ENCODE results near the gene MYCN.

MYCN gene

DNA sequence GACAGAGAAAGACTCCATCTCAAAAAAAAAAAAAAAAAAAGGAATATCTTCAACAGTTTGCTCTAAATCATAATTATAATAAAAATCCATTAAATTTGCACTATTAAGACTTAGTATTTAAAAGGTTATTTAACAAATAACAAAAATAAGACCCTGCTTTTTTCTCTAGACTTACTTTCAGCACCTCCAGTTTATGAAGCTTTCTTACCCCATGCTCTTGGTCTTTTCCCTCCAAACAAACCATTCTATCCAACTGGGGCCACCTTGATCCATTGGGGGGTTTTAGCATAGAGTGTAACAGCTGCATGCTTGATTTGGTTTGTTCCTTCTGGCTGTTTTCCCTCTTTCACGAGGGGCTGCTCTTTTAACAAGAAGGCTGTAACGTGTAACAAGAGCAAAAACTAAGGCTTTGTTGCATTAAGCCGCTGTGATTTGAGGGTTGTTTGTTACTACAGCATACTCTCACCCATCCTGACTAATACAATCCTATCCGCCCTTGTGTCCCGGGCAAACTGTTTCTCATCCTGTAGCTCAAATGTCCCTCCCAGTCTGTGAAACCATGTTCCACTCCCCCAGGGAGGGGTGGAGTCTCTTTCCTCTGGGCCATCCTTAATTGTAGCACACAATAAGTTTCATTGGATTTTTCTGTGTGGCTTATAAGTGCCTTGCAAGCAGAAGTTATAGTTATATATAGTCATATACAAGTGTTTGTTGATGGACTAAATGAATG is 9.6 kb upstream of the MYCN start:
- no peak for DNase-seq

DNA sequence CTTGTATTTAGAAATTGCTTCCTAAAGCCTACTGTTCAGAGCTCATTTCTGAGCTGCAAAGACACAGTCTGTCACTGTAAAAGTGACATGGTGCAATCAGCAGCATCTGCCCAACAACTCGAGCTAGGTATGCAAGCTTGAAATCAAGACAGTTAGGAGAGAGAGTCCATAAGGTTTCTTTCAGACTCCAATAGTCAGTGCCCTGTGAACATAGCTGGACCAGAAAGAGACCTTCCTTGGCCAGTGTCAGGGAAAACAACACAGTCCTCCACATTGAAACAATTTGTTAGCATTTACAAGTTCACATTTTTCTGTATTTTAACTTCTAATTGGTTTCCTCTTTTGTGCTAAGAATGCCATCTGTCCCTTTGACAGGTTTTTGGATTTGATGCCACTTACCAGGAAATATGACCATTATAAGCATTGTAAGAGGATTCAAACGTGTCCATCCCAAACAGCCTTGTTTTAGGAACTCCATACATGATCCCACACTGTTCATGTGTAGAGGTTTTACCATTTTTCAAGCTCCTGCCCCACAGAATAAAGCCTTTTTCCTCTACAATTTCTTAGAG is 8.9 kb upstream of the MYCN start:
- no peak for DNase-seq

DNA sequence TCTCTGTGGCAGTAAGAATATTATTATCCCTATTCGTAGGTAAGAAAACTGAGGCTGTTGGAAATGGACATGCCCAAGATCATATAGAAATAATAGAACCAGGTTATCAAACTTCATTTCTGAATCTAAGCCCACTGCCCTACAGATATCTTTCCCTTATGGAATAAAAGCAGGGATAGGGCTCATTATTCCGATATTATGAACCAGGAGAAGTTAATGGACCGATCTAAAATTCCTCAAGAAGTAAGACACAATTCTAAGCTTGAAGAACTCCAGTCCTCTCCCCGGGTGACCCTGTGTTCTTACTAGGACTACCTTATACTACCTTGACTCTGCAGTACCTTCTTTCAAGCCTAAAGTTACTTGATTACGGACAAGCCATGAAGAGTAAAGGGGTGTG is 8.4 kb upstream of the MYCN start:
- DNase-seq, result no peak

DNA sequence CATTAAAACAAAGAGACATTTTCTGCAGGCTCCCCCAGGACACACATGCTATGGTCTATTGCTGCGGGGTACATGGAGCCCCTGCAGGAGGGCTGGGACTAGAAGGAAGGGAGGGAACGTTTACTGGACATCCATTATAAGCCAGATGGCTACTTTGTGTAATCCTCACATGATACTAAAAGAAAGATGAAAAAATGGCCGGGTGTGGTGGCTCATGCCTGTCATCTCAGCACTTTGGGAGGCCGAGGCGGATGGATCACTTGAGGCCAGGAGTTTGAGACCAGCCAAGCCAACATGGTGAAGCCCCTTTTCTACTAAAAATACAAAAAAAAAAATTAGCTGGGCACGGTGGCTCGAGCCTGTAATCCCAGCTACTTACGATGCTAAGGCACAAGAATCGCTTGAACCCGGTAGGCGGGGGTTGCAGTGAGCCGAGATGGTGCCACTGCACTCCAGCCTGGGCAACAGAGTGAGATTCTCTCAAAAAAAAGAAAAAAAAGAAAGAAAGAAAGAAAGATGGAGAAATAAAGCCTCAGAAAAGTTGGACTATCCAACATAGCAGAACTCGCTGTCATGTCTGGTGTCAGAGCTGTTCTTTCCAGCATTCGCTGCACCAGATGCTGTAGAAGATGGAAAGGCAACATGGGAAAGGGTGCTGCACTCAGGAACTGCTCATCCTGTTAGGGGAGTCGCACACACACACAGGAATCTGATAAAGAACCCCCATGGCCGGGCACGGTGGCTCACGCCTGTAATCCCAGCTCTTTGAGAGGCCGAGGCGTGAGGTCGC is 7.8 kb upstream of the MYCN start:
- no peak for DNase-seq

DNA sequence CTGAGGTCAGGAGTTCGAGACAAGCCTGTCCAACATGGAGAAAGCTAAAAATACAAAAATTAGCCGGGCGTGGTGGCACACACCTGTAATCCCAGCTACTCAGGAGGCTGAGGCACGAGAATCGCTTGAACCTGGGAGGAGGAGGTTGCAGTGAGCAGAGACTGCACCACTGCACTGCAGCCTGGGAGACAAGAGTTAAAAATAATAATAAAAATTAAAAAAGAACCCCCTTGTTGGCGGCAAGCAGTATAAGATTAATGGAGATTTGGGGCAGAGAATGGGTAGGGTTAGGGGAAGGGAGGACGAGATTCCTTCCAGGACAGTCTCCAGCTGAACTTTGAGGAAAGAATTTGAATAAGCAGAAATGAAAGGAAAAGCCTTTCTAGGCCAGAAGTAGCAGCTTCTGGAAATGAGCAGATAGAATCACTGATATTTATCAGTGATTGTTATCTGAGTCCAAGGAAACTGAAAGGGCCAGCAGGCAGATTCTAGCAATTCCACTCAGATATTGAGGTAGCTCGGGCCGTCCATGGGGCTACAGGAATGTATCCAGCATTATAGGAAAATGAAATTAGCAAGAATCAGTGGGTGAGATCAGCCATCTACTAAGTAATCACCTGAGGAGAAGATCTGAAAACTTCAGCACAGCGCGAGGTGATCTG is 7.0 kb upstream of the MYCN start:
- no peak for DNase-seq

DNA sequence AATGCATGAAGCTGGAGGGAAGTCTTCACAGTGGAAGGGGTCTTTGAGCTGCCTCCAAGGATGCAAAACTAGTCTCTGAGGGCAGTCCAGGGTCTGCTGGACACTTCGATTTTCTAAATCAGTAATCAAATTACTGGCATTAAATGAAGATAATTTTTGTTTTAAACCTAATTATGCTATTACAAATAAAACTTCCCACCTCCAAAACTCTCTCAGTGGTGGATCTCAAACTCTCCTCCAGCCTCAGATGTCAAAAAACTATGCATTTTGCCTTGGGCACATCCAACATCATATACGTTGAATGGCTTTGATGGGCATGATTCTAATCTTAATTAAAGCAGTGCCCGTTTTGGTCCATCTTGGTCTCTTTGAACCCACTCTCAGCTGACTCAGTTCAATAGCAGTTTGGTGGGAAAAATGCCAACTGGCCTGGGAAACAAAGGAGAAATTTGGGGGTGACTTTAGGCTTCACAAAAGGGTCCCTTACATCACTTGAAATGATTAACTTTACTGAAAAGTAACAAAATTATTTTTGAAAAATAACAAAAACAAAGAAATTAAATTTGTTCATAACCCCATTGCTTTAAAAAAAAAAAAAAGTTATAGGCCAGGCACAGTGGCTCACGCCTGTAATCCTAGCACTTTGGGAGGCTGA is 5.9 kb upstream of the MYCN start:
- no peak for DNase-seq

DNA sequence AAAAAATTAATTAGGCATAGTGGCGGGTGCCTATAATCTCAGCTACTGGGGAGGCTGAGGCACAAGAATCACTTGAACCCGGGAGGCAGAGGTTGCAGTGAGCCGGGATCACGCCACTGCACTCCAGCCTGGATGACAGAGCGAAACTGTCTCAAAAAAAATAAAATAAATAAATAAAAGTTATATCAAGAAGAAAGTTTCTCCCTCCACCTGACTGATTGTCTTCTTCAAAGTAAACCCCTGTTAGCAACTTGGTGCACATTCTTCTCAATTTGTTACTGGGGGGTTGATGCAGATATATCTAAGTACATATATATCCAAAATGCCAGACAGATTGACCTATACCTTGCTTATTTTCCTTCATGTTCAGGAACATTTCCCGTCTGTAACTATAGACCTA is 5.2 kb upstream of the MYCN start:
- no peak for DNase-seq

DNA sequence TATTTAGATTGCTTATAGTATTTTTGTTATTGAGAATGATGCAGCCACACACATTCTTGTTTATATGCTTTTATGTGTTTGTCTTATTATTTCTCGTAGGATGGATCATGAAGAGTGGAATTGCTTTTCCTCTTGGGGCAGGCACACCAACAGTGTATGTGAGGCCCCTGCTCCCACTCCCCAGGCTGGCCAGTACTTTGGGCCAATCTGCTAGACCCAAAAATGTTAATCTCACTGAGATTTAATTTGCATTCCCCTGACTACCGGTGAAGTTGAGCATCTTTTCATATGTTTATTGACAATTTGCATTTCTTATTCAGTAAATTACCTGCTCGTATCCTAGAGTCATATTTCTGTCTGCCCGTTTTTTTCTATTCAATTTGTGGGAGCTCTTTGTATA is 4.7 kb upstream of the MYCN start:
- DNase-seq, result no peak

DNA sequence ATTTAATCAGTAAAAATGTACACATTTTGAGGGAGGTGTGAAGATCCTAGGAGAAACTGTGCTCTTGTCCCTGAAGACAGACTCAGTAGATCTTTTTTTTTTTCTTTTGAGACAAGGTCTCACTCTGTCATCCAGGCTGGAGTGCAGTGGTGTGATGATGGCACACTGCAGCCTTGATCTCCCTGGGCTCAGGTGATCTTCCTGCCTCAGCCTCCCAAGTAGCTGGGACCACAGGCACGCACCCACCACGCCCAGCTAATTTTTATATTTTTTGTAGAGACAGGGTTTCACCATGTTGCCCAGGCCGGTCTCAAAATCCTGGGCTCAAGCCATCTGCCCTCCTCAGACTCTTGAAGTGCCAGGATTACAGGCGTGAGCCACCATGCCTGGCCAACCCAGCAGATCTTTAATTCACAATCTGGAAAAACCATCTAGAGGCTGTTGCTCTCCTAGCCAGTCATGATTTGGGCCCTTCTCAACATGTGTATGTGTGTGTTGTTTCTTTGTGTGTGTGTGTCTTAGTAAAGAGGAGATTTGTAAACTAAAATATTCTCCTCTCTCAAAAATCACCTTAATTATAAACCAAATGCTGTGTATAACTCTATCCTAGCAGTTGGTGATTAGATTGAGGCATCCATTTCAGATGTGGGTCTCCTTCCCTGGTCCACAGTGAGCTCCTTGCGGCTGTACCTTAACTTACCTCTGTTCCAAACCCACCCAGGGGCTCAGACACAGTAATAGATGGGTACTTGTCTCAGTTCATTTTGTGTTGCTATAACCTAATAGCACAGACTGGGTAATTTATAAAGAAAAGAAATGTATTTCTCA is 3.9 kb upstream of the MYCN start:
- DNase-seq, result no peak

DNA sequence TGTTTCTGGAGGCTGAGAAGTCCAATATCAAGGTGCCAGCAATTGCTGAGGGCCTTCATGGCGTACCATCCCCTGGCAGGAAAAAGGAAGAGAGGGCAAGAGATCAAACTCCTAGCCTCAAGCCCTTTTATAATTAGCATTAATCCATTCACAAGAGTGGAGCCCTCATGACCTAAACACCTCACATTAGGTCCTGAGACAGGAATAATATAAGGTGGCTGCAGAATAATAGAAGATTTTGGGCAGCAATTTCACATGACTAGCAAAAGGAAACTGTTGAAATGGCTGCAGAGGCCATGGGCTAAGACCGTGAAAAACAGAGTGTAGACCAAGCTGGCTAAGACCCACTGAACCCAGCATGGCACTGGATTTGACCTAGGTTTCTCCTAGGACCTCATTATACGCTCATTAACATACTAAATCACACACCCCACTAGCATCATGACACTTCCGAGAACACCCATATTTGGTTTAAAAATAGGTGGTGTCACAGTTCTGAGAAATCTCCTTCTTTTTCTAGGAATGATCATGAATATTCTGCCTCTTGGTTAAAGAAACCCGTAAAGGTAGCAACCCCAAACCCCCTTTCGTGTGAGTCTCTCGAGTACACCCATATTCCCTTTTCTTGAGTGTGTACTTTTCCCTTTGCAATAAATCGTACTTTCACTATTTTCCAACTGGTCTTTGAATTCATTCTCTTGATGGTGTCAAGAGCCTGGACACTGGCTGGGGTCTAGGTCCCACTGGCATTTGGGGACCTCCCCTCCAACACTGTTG is 3.1 kb upstream of the MYCN start:
- DNase-seq, result no peak

DNA sequence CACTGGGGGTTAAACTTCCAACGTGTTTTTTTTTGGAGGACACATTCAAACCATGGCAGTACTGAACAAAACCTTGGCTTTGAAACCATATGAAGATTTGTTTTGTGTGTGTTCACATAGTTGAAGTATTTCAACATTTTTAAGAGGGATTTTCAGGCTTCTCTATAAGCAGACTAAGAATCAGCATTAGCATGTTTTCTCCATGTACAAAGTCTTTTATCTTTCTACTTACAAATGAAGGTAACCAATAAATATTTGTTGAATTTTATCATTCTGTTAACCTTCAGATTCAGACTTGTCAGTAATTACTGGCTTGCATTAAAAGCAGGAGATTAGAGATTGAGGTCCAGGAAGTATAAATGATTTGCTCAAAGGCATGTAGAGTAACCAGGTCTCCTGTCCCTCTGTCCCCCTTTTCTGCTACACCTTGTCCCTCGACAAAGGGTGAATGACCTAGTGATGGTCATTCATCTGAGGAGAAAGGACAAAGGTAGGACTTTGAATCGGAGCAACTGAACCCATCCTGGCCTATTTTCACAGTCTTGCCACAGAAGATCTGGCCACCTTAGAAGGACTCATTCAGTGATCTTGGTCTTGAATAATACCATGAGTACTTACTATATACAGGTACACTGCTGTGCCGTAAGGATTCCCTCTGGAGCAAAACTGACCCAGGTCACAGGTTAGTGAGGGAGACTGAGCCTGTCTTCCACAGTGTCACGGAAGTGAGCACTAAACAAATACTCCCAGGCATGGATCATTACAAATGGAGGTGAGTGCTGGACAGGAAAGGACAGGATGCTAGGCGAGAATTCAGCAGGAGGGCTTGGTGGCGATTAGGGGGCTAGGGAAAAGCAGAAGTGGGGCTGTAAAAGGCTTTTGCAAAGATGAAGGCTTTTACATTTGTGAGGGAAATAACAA is 2.2 kb upstream of the MYCN start:
- no peak for DNase-seq

DNA sequence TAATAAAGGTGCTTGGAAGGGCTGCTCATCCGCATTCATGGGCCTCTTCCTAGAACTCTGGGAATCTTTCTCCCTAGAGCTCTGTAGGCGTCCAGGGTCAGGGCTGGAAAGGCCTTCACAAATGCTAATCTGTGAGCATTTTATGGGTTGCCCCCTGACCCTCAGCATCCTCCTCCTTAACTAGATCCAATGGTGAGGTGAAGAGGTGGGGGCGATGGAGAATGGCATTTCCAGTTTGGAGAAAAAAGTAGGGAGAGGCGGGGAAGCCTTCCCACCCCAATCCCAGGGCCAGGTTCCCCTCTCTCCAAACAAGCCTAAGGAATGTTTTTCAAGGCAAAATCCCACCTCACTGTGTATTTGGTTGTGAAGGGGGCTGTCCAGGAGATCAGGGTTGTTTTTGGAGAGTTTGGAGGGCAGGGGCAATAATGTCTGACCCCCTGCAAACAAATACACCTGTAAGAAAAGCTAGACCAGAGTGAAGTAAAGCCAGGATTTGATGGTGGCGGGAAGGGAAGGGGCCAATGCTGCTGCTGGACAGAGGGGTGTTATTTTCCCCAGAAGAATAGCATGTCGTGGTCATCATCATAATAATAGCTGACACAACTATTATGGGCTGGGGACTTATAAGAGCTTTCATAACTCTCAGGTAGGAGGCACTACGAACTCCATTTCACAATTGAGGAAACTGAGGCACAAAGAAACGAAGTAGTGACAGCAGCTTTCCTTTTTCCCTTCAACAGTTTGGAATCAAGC is 1.4 kb upstream of the MYCN start:
- DNase-seq, result no peak

DNA sequence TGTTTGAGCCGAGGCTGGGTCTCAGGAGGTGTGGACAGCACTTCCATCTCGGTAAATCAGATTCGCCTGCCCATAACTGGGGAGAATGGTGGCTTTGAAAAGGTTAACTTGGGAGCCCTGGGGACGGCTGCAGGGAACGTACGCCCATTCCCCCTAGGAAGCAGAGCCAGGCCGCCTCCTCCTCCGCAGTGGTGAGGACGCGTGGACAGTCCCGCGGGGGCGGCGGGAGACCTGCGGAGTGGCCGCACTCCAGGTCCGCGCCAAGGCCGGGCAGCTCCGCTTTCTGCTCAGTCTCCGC is 845 bp upstream of the MYCN start:
- peak in 4 of 58 donors; percentile 10 to 74 (median 53) for DNase-seq

DNA sequence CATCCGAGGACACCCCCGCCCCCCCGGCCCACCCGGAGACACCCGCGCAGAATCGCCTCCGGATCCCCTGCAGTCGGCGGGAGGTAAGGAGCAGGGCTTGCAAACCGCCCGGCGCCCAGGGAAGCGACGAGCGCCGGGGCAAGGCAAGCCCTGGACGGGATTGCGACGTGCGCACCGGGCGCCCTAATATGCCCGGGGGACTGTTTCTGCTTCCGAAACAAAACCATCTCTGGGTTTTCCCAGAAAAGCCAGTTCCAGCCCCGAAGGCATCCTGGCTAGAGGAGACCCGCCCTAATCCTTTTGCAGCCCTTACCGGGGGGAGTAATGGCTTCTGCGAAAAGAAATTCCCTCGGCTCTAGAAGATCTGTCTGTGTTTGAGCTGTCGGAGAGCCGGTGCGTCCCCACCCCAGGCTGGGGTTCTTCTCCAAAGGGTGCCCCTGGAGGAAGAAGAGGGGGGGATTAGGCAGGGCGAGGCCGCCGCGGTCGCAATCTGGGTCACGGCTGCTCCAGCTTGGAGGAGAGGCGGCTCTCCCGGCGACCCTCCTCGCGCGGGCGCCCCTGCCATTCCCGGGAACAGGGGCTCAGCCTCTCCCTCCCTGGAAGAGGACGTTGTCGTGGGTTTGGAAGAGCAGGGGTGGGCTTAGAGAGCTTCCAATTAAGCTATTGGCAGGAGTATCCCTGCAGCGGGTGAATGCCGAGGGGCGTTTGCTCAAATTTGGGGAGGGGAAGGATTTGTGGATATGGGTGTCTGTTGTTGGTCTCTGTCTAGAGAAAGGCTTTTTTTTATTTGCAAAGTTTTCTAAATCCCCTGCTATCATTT is 521 bp downstream of the MYCN start:
- peak in 32 of 58 donors; percentile 10 to 58 (median 38) for DNase-seq

DNA sequence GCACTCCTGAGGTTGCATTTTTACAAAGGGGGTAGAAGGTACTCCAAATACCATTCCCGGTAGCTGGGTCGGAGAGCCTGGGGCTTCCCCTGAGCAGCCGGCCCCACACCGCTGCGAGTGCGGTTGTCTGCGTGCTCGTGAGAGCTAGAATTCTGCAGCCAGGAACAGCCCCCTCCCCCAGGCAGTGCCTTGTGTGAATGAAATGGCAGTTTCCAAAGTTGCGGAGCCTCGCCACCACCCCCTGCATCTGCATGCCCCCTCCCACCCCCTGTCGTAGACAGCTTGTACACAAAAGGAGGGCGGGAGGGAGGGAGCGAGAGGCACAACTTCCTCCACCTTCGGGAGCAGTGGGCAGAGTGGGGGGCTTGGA is 1.1 kb downstream of the MYCN start:
- peak in 45 of 58 donors; percentile 9 to 64 (median 34) for DNase-seq

DNA sequence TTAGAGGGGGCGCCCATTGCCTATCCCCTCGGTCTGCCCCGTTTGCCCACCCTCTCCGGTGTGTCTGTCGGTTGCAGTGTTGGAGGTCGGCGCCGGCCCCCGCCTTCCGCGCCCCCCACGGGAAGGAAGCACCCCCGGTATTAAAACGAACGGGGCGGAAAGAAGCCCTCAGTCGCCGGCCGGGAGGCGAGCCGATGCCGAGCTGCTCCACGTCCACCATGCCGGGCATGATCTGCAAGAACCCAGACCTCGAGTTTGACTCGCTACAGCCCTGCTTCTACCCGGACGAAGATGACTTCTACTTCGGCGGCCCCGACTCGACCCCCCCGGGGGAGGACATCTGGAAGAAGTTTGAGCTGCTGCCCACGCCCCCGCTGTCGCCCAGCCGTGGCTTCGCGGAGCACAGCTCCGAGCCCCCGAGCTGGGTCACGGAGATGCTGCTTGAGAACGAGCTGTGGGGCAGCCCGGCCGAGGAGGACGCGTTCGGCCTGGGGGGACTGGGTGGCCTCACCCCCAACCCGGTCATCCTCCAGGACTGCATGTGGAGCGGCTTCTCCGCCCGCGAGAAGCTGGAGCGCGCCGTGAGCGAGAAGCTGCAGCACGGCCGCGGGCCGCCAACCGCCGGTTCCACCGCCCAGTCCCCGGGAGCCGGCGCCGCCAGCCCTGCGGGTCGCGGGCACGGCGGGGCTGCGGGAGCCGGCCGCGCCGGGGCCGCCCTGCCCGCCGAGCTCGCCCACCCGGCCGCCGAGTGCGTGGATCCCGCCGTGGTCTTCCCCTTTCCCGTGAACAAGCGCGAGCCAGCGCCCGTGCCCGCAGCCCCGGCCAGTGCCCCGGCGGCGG is 1.7 kb downstream of the MYCN start:
- peak in 35 of 58 donors; percentile 4 to 63 (median 36) for DNase-seq
